Keratinocyte (primary cell): ENCODE results near the gene NEB. TPM values are rescaled to one million over a fixed set of nuclear protein-coding genes. Genes with fewer than 3 reads are reported as not detected.

ENCODE experiments used
- DNase-seq: peaks from one replicate; pipeline ENCODE4 v3.0.0-alpha.2; 2011; ENCODE audit warnings: low read depth, missing footprints, low spot score
- FAIRE-seq: peaks from 2 replicates; lab custom pipeline; 2011; peaks lifted over from hg19 to GRCh38; lab: Jason Lieb, UNC
- H2AFZ ChIP-seq: 2 replicates; pipeline ENCODE4 v1.6.0; 2012; ENCODE audit warnings: low read length, control low read depth, inconsistent platforms; ENCODE audit not compliant: control insufficient read depth
- H3K27ac ChIP-seq: 2 replicates; pipeline ENCODE4 v1.5.1; 2011; ENCODE audit warnings: low read length; ENCODE audit not compliant: control insufficient read depth, insufficient read depth
- H3K27me3 ChIP-seq: 3 replicates; pipeline ENCODE4 v1.6.0; 2011; ENCODE audit warnings: low read length; ENCODE audit not compliant: control insufficient read depth, insufficient read depth; ENCODE audit errors: extremely low read depth
- H3K36me3 ChIP-seq, 2 experiments: 2 replicates in 1 of 2; 3 replicates in 1 of 2; pipeline ENCODE4 v1.5.1; 2011; ENCODE audit warnings: low read length in 2 of 2, mild to moderate bottlenecking in 1 of 2; ENCODE audit not compliant: control insufficient read depth in 2 of 2, insufficient read depth in 2 of 2; ENCODE audit errors: extremely low read depth in 1 of 2
- H3K4me1 ChIP-seq: 3 replicates; pipeline ENCODE4 v1.5.1; 2011; ENCODE audit warnings: low read length; ENCODE audit not compliant: control insufficient read depth, insufficient read depth; ENCODE audit errors: extremely low read depth
- H3K4me2 ChIP-seq: 3 replicates; pipeline ENCODE4 v1.6.0; 2011; ENCODE audit warnings: low read depth, low read length; ENCODE audit not compliant: control insufficient read depth, insufficient read depth; ENCODE audit errors: extremely low read depth
- H3K4me3 ChIP-seq, 3 experiments: fragments of 200-600 bp in 1 of 3; sonication (generic) in 1 of 3; 2 replicates in 2 of 3; 3 replicates in 1 of 3; pipeline ENCODE4 v1.5.1; 2011 to 2016; ENCODE audit warnings: low read length in 3 of 3, mild to moderate bottlenecking in 3 of 3, control low read depth in 2 of 3, inconsistent platforms in 1 of 3, low read depth in 1 of 3, mixed read lengths in 1 of 3, mixed run types in 1 of 3, moderate library complexity in 1 of 3; ENCODE audit not compliant: control insufficient read depth in 2 of 3, insufficient read depth in 2 of 3; ENCODE audit errors: extremely low read depth in 1 of 3
- H3K79me2 ChIP-seq: 2 replicates; pipeline ENCODE4 v1.6.0; 2012; ENCODE audit warnings: low read length; ENCODE audit not compliant: control insufficient read depth, insufficient read depth
- H3K9ac ChIP-seq: 3 replicates; pipeline ENCODE4 v1.6.0; 2011; ENCODE audit warnings: low read length; ENCODE audit not compliant: control insufficient read depth, insufficient read depth; ENCODE audit errors: extremely low read depth
- H3K9me1 ChIP-seq: 3 replicates; pipeline ENCODE4 v1.6.0; 2011; ENCODE audit warnings: low read length; ENCODE audit not compliant: control insufficient read depth, insufficient read depth; ENCODE audit errors: extremely low read depth
- H3K9me3 ChIP-seq: 2 replicates; pipeline ENCODE4 v1.5.1; 2012; ENCODE audit warnings: low read depth, low read length; ENCODE audit not compliant: control insufficient read depth
- H4K20me1 ChIP-seq: 3 replicates; pipeline ENCODE4 v1.6.0; 2011; ENCODE audit warnings: low read length; ENCODE audit not compliant: control insufficient read depth, insufficient read depth; ENCODE audit errors: extremely low read depth
- CTCF ChIP-seq, 3 experiments: IDR thresholded peaks in 1 of 3; conservative IDR thresholded peaks in 1 of 3; optimal IDR thresholded peaks in 1 of 3; 2 replicates in 2 of 3; 3 replicates in 1 of 3; pipeline versions ENCODE3 to v1.5.1; 2011; ENCODE audit warnings: low read length in 3 of 3, mild to moderate bottlenecking in 3 of 3, moderate library complexity in 2 of 3, control low read depth in 1 of 3, inconsistent platforms in 1 of 3; ENCODE audit not compliant: insufficient read depth in 2 of 3; ENCODE audit errors: extremely low read depth in 1 of 3
- EZH2 ChIP-seq: IDR thresholded peaks from one replicate; pipeline ENCODE4 v1.6.1; 2012; ENCODE audit warnings: inconsistent platforms, mild to moderate bottlenecking, low read length, moderate library complexity
- dilution Hi-C: fragments of 300-500 bp; cut with MboI; formaldehyde crosslinking; loops from one replicate; pipeline ENCODE4 v1.7.0; 2020; ENCODE audit warnings: low sequenced_read_pairs; ENCODE audit not compliant: extremely low pct_ligation_motif_present
- polyA plus RNA-seq, 5 experiments: library from polyadenylated mRNA; depleted of rRNA in 3 of 5; stranded (reverse) in 3 of 5; stranded (forward) in 1 of 5; unstranded in 1 of 5; fragments of >200 nt; gene quantifications; 1 replicate in 1 of 5; 2 replicates in 3 of 5; 3 replicates in 1 of 5; pipeline versions ENCODE4 v1.2.1 to v1.2.3, GENCODE V29; 2011 to 2012; ENCODE audit warnings: missing spikeins in 2 of 5, low read depth in 1 of 5, low replicate concordance in 1 of 5

NEB gene
- polyA plus RNA-seq, 1 donor (not counting 4 experiments of a cell fraction or from before 2014, with no cell fraction given): 0.67 TPM

DNA sequence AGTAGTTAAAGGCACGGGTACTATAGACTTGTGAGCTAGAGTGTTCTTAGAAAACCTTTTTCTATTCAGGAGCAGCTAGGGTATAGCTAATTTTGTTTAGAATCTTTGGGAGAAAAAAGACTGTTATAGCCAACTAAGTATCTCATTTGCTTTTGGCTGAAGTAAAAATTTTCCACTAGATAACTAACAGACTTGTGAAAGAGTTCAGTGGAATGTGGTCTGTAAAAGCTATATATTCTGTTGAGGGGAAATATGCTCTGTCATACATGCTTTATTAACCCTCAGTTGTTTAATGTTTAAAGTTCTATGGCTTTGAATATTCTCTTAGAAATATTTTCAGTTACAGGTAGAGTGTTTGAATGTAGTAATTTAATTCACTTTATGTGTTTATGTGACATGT is 274.9 kb downstream of the NEB start:
- no peaks in the 10 kb centered on the region for H3K4me1 ChIP-seq
- H3K27me3 ChIP-seq: no peaks in the 10 kb centered on the region
- DNase-seq (no peak), FAIRE-seq (no peak)
- peaks cover 5 to 13% of the 10 kb centered on the region in 2 experiments for H3K36me3 ChIP-seq
- no peak overlapping the region for H2AFZ ChIP-seq
- no peak overlapping the region for H3K4me2 ChIP-seq
- no peak for TF ChIP-seq EZH2
- TF ChIP-seq CTCF (optimal IDR thresholded peaks at IDR 0.05 in 1 of 3, IDR thresholded peaks at IDR 0.05 in 1 of 3, conservative IDR thresholded peaks at IDR 0.05 in 1 of 3; ENCODE audit: extremely low read depth in 1 of 3, insufficient read depth in 2 of 3, low read length in 3 of 3): no peak
- no peaks in the 10 kb centered on the region for H3K79me2 ChIP-seq
- H4K20me1 ChIP-seq: no peaks in the 10 kb centered on the region
- H3K9ac ChIP-seq: no peak overlapping the region
- dilution Hi-C loops: no loop called here
- no peak overlapping the region for H3K4me3 ChIP-seq
- H3K9me1 ChIP-seq: no peaks in the 10 kb centered on the region
- no peak overlapping the region for H3K27ac ChIP-seq
- no peaks in the 10 kb centered on the region for H3K9me3 ChIP-seq

GRCh38 chr2:151439127-151439526 is 295.1 kb downstream of the NEB start:
- H3K4me1 ChIP-seq: no peaks in the 10 kb centered on the region
- no peak overlapping the region for H3K4me2 ChIP-seq
- H4K20me1 ChIP-seq: no peaks in the 10 kb centered on the region
- FAIRE-seq (no peak), DNase-seq (no peak)
- H3K9me1 ChIP-seq: no peaks in the 10 kb centered on the region
- H3K4me3 ChIP-seq: no peak overlapping the region
- no peaks in the 10 kb centered on the region for H3K79me2 ChIP-seq
- no peak overlapping the region for H2AFZ ChIP-seq
- H3K9me3 ChIP-seq: no peaks in the 10 kb centered on the region
- TF ChIP-seq EZH2: no peak
- no peak for TF ChIP-seq CTCF (optimal IDR thresholded peaks at IDR 0.05 in 1 of 3, IDR thresholded peaks at IDR 0.05 in 1 of 3, conservative IDR thresholded peaks at IDR 0.05 in 1 of 3; ENCODE audit: extremely low read depth in 1 of 3, insufficient read depth in 2 of 3, low read length in 3 of 3)
- no peak overlapping the region for H3K9ac ChIP-seq
- H3K36me3 ChIP-seq: peaks cover 14 to 23% of the 10 kb centered on the region in 2 experiments
- H3K27me3 ChIP-seq: no peaks in the 10 kb centered on the region
- dilution Hi-C loops: no loop called here
- no peak overlapping the region for H3K27ac ChIP-seq
